ENCODE data around the gene HKDC1.
"Not testable (repeated sequence)": the region's sequence is repeated elsewhere in the genome, so short reads cannot be mapped to it uniquely, and the experiment has no call there.

HKDC1 gene

GRCh38 chr10:69261184-69261583 lies 41.1 kb downstream of the HKDC1 start:
- no peak overlapping the region for H3K4me3 ChIP-seq
- in situ Hi-C loops (cut with MboI; ENCODE audit: low sequenced_read_pairs), result no loop called here
- no peaks in the 10 kb centered on the region for H3K9me3 ChIP-seq
- H3K4me1 ChIP-seq, result no peaks in the 10 kb centered on the region
- no peaks in the 10 kb centered on the region for H3K36me3 ChIP-seq (replicated peaks)
- 0 out of 2 replicates have a peak, but pooled peaks cover 6% of the 10 kb centered on the region for H3K27me3 ChIP-seq (ENCODE audit: low read depth)
- DNase-seq (ENCODE audit: low spot score in 2 of 2), result no peak

GRCh38 chr10:69262292-69262751 lies 42.2 kb downstream of the HKDC1 start:
- Histone ChIP-seq H3K27me3 (ENCODE audit: low read depth) (0 out of 2 replicates have a peak, but pooled peaks cover 6% of the 10 kb centered on the region), H3K9me3 (no peaks in the 10 kb centered on the region), H3K4me1 (no peaks in the 10 kb centered on the region), H3K36me3 (replicated peaks) (no peaks in the 10 kb centered on the region), H3K4me3 (no peak overlapping the region)
- no peak for DNase-seq (ENCODE audit: low spot score in 2 of 2)
- in situ Hi-C loops (cut with MboI; ENCODE audit: low sequenced_read_pairs), result no loop called here

- H3K27me3 ChIP-seq (ENCODE audit: low read depth), result 0 out of 2 replicates have a peak, but pooled peaks cover 6% of the 10 kb centered on the region
- H3K4me3 ChIP-seq, result no peak overlapping the region
- H3K4me1 ChIP-seq, result no peaks in the 10 kb centered on the region
- in situ Hi-C loops (cut with MboI; ENCODE audit: low sequenced_read_pairs), result no loop called here
- no peaks in the 10 kb centered on the region for H3K36me3 ChIP-seq (replicated peaks)
- no peak for DNase-seq (ENCODE audit: low spot score in 2 of 2)
- no peaks in the 10 kb centered on the region for H3K9me3 ChIP-seq
These were observed 45.4 kb downstream of the HKDC1 start for GRCh38 chr10:69265521-69265920.

- H3K27me3 ChIP-seq (ENCODE audit: low read depth), result no peaks in the 10 kb centered on the region
- DNase-seq (ENCODE audit: low spot score in 2 of 2), result no peak
- no peaks in the 10 kb centered on the region for H3K4me1 ChIP-seq
- no peak overlapping the region for H3K4me3 ChIP-seq
- H3K9me3 ChIP-seq, result no peaks in the 10 kb centered on the region; the same call in 1 of the 2 replicates
- in situ Hi-C loops (cut with MboI; ENCODE audit: low sequenced_read_pairs), result no loop called here
- no peaks in the 10 kb centered on the region for H3K36me3 ChIP-seq (replicated peaks)
These were observed 48.8 kb downstream of the HKDC1 start for GRCh38 chr10:69268761-69269416.

GRCh38 chr10:69269761-69270160 lies 49.6 kb downstream of the HKDC1 start:
- Histone ChIP-seq H3K4me3 (no peak overlapping the region), H3K9me3 (no peaks in the 10 kb centered on the region; the same call in 1 of the 2 replicates), H3K36me3 (replicated peaks) (no peaks in the 10 kb centered on the region), H3K4me1 (no peaks in the 10 kb centered on the region), H3K27me3 (ENCODE audit: low read depth) (no peaks in the 10 kb centered on the region)
- in situ Hi-C loops (cut with MboI; ENCODE audit: low sequenced_read_pairs), result no loop called here
- DNase-seq (ENCODE audit: low spot score in 2 of 2), result no peak

DNA sequence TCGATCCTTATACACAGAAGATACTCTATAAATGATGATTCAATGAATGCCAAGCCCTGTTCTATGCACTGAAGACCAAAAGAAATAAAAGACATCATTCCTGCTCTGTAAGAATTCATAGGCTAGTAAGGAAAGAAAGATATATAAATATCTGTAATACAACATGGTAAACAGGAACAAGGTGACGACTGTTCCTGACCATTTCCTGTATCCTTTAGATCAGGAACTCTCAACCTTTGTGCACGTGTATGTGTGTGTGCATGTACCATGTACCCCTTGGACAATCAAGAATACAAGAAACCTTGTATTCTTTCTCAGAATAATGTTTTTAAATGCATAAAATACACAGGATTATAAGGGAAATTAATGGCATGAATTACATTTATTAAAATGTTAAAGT lies 50.9 kb downstream of the HKDC1 start:
- Histone ChIP-seq H3K27me3 (ENCODE audit: low read depth) (no peaks in the 10 kb centered on the region), H3K36me3 (replicated peaks) (no peaks in the 10 kb centered on the region), H3K9me3 (no peaks in the 10 kb centered on the region; the same call in 1 of the 2 replicates), H3K4me1 (no peaks in the 10 kb centered on the region), H3K4me3 (no peak overlapping the region)
- in situ Hi-C loops (cut with MboI; ENCODE audit: low sequenced_read_pairs), result no loop called here
- DNase-seq (ENCODE audit: low spot score in 2 of 2), result no peak

DNA sequence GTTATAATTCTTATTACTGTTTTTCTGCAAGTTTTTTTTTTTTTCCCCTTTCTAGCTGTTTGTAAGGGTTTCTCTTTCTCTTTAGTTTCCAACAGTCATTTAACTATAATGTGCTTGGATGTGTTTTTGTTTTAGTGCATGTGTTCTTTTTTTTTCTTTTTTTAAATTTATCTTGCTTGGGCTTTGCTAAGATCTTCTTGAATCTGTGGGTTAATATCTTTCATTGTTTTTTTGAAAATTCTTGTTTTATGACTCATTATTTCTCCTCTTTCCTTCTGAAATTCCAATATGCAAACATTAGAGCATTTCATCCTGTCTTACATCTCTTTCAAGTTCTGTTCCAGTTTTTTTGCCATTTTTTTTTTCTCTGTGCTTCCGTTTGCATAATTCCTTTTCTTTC lies 52.5 kb downstream of the HKDC1 start:
- Histone ChIP-seq H3K4me1 (no peaks in the 10 kb centered on the region), H3K36me3 (replicated peaks) (no peaks in the 10 kb centered on the region), H3K4me3 (no peak overlapping the region), H3K9me3 (no peaks in the 10 kb centered on the region; the same call in 1 of the 2 replicates), H3K27me3 (ENCODE audit: low read depth) (no peaks in the 10 kb centered on the region)
- in situ Hi-C loops (cut with MboI; ENCODE audit: low sequenced_read_pairs), result no loop called here
- no peak for DNase-seq (ENCODE audit: low spot score in 2 of 2)

DNA sequence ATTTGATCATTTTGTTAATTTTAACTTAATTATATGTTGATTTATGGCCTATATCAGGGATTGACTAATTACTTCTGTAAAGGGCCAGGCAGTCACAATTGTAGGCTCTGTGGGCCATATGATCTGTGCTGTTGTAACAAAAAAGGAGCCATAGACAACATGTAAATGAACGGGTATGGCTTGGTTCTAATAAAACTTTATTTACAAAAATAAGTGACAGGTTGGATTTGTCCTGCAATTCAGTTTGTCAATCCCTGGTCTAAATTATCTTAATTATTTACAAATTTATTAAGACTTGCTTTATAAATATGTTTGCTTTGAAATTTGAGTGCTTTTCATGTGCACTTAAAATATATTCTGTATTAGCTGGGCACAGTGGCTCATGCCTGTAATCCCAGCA lies 55.3 kb downstream of the HKDC1 start:
- Histone ChIP-seq H3K4me1 (no peaks in the 10 kb centered on the region), H3K4me3 (no peak overlapping the region), H3K9me3 (no peaks in the 10 kb centered on the region; the same call in 1 of the 2 replicates), H3K36me3 (replicated peaks) (no peaks in the 10 kb centered on the region), H3K27me3 (ENCODE audit: low read depth) (no peaks in the 10 kb centered on the region)
- in situ Hi-C loops (cut with MboI; ENCODE audit: low sequenced_read_pairs), result no loop called here
- no peak for DNase-seq (ENCODE audit: low spot score in 2 of 2)

DNA sequence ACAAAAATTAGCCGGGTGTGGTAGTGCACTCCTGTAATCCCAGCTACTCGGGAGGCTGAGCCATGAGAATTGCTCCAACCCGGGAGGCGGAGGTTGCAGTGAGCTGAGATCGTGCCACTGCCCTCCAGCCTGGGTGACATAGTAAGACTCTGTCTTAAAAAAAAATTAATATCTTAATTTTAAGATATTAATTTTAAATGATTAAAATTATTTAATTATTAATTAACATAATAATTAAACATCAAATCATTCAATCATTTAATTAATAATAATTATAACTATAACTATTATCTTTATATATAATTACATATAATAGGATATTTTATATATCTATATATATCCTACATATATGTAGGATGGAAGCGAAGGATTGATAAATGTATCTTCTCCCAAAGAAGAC lies 56.4 kb downstream of the HKDC1 start:
- no peak overlapping the region for H3K4me3 ChIP-seq
- in situ Hi-C loops (cut with MboI; ENCODE audit: low sequenced_read_pairs), result no loop called here
- H3K36me3 ChIP-seq (replicated peaks), result no peaks in the 10 kb centered on the region
- no peaks in the 10 kb centered on the region for H3K4me1 ChIP-seq
- no peaks in the 10 kb centered on the region; the same call in 1 of the 2 replicates for H3K9me3 ChIP-seq
- no peak for DNase-seq (ENCODE audit: low spot score in 2 of 2)
- no peaks in the 10 kb centered on the region for H3K27me3 ChIP-seq (ENCODE audit: low read depth)

DNA sequence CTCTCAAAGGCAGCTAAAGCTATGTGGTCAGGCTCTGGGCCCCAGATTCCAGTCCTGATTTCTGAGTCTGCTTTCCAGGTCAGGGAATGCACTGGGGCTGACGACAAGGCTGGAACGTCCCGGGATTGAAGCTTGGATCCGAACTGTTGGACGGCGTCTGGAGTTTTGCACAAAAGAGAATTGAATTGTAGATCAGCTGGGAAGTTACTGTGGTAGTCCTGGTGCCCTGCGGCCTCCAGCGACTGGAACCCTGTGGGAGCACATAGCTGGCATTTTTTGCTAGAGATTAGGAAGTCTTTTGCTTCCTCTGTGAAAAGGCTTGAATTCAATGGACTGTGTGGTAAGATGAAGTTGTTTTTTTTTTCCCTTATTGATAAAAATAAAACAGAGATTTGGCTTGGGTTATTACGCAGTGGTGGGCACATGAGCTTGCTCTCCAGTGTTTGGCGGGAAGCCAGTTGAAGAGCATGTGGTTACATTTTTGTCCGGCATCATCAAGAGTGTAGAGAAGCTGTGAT lies 58.4 kb downstream of the HKDC1 start, which contains the start of gene HK1:
Gene HK1 (plus strand): TSS at position 51 of the 518 bp plus-strand sequence.
- H3K4me1 ChIP-seq, result no peaks in the 10 kb centered on the region
- in situ Hi-C loops (cut with MboI; ENCODE audit: low sequenced_read_pairs), result no loop called here
- DNase-seq (ENCODE audit: low spot score in 2 of 2), result no peak

DNA sequence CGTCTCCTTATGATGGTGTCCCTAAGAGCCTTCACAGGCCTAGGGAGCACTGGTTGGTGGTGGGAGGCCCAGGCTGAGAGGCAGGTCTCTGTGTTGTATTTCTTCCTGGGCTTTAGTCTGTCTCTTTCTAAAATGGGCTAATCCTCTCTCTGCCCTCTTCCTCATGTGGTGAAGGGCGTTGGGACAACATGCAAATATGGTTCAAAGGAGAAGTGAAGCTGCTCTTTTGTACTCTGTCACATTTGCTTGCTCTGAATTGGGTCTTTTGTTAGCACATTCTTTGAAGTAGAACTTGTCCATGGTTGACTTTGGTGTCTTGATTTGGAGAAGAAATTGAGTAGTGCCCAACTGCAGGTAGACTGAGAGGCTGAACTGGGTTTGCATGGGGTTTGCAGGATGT lies 59.0 kb downstream of the HKDC1 start:
- H3K27me3 ChIP-seq (ENCODE audit: low read depth), result no peaks in the 10 kb centered on the region
- no peaks in the 10 kb centered on the region for H3K4me1 ChIP-seq
- no peak overlapping the region for H3K4me3 ChIP-seq
- H3K36me3 ChIP-seq (replicated peaks), result no peaks in the 10 kb centered on the region
- in situ Hi-C loops (cut with MboI; ENCODE audit: low sequenced_read_pairs), result no loop called here
- no peak for DNase-seq (ENCODE audit: low spot score in 2 of 2)
- H3K9me3 ChIP-seq, result no peaks in the 10 kb centered on the region

More for the DNA sequence above, 58.4 kb downstream of the HKDC1 start, which contains the start of gene HK1:
- Histone ChIP-seq H3K27me3 (ENCODE audit: low read depth) (no peaks in the 10 kb centered on the region), H3K9me3 (no peaks in the 10 kb centered on the region), H3K4me3 (no peak within 1 kb of the TSS), H3K36me3 (replicated peaks) (no peaks in the 10 kb centered on the region)

- no peak overlapping the region for H3K4me3 ChIP-seq
- peaks cover 10% of the 10 kb centered on the region for H3K4me1 ChIP-seq
- in situ Hi-C loops (cut with MboI; ENCODE audit: low sequenced_read_pairs), result no loop called here
- H3K27me3 ChIP-seq (ENCODE audit: low read depth), result no peaks in the 10 kb centered on the region
- H3K36me3 ChIP-seq (replicated peaks), result no peaks in the 10 kb centered on the region
- H3K9me3 ChIP-seq, result no peaks in the 10 kb centered on the region
- DNase-seq (ENCODE audit: low spot score in 2 of 2), result no peak
These were observed 61.6 kb downstream of the HKDC1 start for GRCh38 chr10:69281507-69282413.

- DNase-seq (ENCODE audit: low spot score in 2 of 2); H3K4me3 ChIP-seq; H3K9me3 ChIP-seq; in situ Hi-C loops (cut with MboI; ENCODE audit: low sequenced_read_pairs); H3K27me3 ChIP-seq (ENCODE audit: low read depth); H3K36me3 ChIP-seq (replicated peaks): not testable (repeated sequence)
- peaks cover 18% of the 10 kb centered on the region for H3K4me1 ChIP-seq
These were observed 64.3 kb downstream of the HKDC1 start for GRCh38 chr10:69284402-69284801.

GRCh38 chr10:69285699-69286098 lies 65.6 kb downstream of the HKDC1 start:
- H3K9me3 ChIP-seq, result no peaks in the 10 kb centered on the region
- H3K27me3 ChIP-seq (ENCODE audit: low read depth), result no peaks in the 10 kb centered on the region
- in situ Hi-C loops (cut with MboI; ENCODE audit: low sequenced_read_pairs), result no loop called here
- peaks cover 18% of the 10 kb centered on the region for H3K4me1 ChIP-seq
- no peak overlapping the region for H3K4me3 ChIP-seq
- DNase-seq (ENCODE audit: low spot score in 2 of 2), result peak; percentile 47 to 60
- no peaks in the 10 kb centered on the region for H3K36me3 ChIP-seq (replicated peaks)
